K562 (cell line): ENCODE results near the gene ELMO3. TPM values are rescaled to one million over a fixed set of nuclear protein-coding genes. Genes with fewer than 3 reads are reported as not detected.

ENCODE experiments used
- BACH1 ChIP-seq: fragments of 200-800 bp; sonication (Bioruptor generic); IDR thresholded peaks from 2 replicates; pipeline ENCODE4 v1.6.1; 2016; ENCODE audit warnings: missing genetic modification characterization, missing compliant biosample characterization
- HNRNPUL1 ChIP-seq: fragments of 200-400 bp; formaldehyde crosslinking; IDR thresholded peaks from 2 replicates; pipeline ENCODE4 v1.6.1; 2017; ENCODE audit warnings: low read length
- LEF1 ChIP-seq: fragments of 450-650 bp; IDR thresholded peaks from 2 replicates; pipeline ENCODE4 v1.6.1; 2016; ENCODE audit warnings: mild to moderate bottlenecking
- MYBL2 ChIP-seq, 2 experiments: fragments of 450-650 bp in 1 of 2; sonication (generic) in 1 of 2; formaldehyde crosslinking in 1 of 2; IDR thresholded peaks; 2 replicates each; pipeline versions ENCODE4 v1.6.1 to v1.8.1; 2017 to 2022; ENCODE audit warnings: borderline replicate concordance in 1 of 2, inconsistent platforms in 1 of 2, low read depth in 1 of 2, mild to moderate bottlenecking in 1 of 2, missing genetic modification reagents in 1 of 2, moderate library complexity in 1 of 2
- MYNN ChIP-seq, 2 experiments: sonication (generic); formaldehyde crosslinking in 1 of 2; IDR thresholded peaks; 2 replicates each; pipeline versions ENCODE4 v1.5.0 to v1.6.1; 2016 to 2020; ENCODE audit warnings: antibody characterized with exemption in 1 of 2, missing genetic modification reagents in 1 of 2
- PPARD ChIP-seq: fragments of 250-450 bp; sonication (Bioruptor Pico); IDR thresholded peaks from 2 replicates; pipeline ENCODE4 v1.8.0; 2022; ENCODE audit warnings: inconsistent platforms, mild to moderate bottlenecking, moderate library complexity
- SETDB1 ChIP-seq: IDR thresholded peaks from one replicate; pipeline ENCODE4 v1.6.1; 2012; ENCODE audit warnings: low read length, control low read depth, inconsistent platforms
- SIN3B ChIP-seq: fragments of 450-650 bp; IDR thresholded peaks from 2 replicates; pipeline ENCODE4 v1.6.1; 2017; ENCODE audit warnings: low read depth, mild to moderate bottlenecking, moderate library complexity
- SMARCB1 ChIP-seq: IDR thresholded peaks from 2 replicates; pipeline ENCODE4 v1.6.1; 2011; ENCODE audit warnings: improper control_type of control experiment, low read depth; ENCODE audit not compliant: insufficient read length
- SREBF1 ChIP-seq: fragments of 150-350 bp; IDR thresholded peaks from 2 replicates; pipeline ENCODE4 v1.6.1; 2014; ENCODE audit warnings: antibody characterized with exemption, low read depth, low read length, borderline replicate concordance
- STAG1 ChIP-seq: sonication (generic); formaldehyde crosslinking; IDR thresholded peaks from 2 replicates; pipeline ENCODE4 v1.5.0; 2020; ENCODE audit warnings: missing genetic modification reagents, borderline replicate concordance
- THAP12 ChIP-seq: fragments of 250-450 bp; sonication (Bioruptor Pico); IDR thresholded peaks from 2 replicates; pipeline ENCODE4 v1.9.0; 2021; ENCODE audit warnings: mild to moderate bottlenecking, inconsistent platforms
- XRCC5 ChIP-seq: fragments of 200-400 bp; formaldehyde crosslinking; IDR thresholded peaks from 2 replicates; pipeline ENCODE4 v1.6.1; 2017; ENCODE audit warnings: low read depth, mild to moderate bottlenecking, low read length
- ZC3H8 ChIP-seq: fragments of 450-650 bp; IDR thresholded peaks from 2 replicates; pipeline ENCODE4 v1.6.1; 2017
- ZNF165 ChIP-seq: fragments of 250-450 bp; sonication (Bioruptor Pico); IDR thresholded peaks from 2 replicates; pipeline ENCODE4 v1.4.0; 2020; ENCODE audit warnings: borderline replicate concordance
- ZNF398 ChIP-seq: fragments of 250-450 bp; sonication (Bioruptor Pico); IDR thresholded peaks from 2 replicates; pipeline ENCODE4 v1.8.0; 2021; ENCODE audit warnings: moderate library complexity, mild to moderate bottlenecking, inconsistent platforms
- polyA plus RNA-seq, 8 experiments: library from polyadenylated mRNA; depleted of rRNA in 4 of 8; stranded (reverse) in 5 of 8; unstranded in 3 of 8; fragments of >200 nt; fragmentation: Nextera tagmentation in 2 of 8; fragmentation: Illumina TruSeq in 1 of 8; extraction: Ambion mirVana in 2 of 8; extraction: Trizol in 1 of 8; gene quantifications; 2 replicates each; pipeline versions ENCODE4 v1.2.1 to v1.2.3, GENCODE V29; 2011 to 2014; ENCODE audit warnings: inconsistent platforms in 1 of 8, missing spikeins in 1 of 8
- total RNA-seq, 7 experiments: library from RNA; depleted of rRNA in 6 of 7; stranded (reverse); fragments of >200 nt in 6 of 7; fragmentation: Illumina TruSeq in 2 of 7; extraction: Trizol in 2 of 7; gene quantifications; 2 replicates each; pipeline versions ENCODE4 v1.2.1 to v1.2.3, GENCODE V29; 2011 to 2021; ENCODE audit warnings: low replicate concordance in 1 of 7
- TF ChIP-seq, protein P1 (sequence below): fragments of 450-650 bp; IDR thresholded peaks from 2 replicates; pipeline ENCODE4 v1.6.1; 2016
- TF ChIP-seq, protein P2 (sequence below), 3 experiments: fragments of 200-800 bp in 1 of 3; fragments of 250-450 bp in 1 of 3; fragments of 450-650 bp in 1 of 3; sonication (Bioruptor Pico) in 1 of 3; sonication (Bioruptor generic) in 1 of 3; formaldehyde crosslinking in 1 of 3; IDR thresholded peaks; 2 replicates each; pipeline versions ENCODE4 v1.6.1 to v1.8.0; 2016 to 2022; ENCODE audit warnings: mild to moderate bottlenecking in 2 of 3, missing genetic modification characterization in 2 of 3, missing compliant biosample characterization in 1 of 3, moderate library complexity in 1 of 3

ELMO3 gene
- total and polyA plus RNA-seq, 9 of the 15 experiments (the other 6 are each of a cell fraction or from before 2014, with no cell fraction given): 0.04 to 5.1 (median 1.5) TPM

DNA sequence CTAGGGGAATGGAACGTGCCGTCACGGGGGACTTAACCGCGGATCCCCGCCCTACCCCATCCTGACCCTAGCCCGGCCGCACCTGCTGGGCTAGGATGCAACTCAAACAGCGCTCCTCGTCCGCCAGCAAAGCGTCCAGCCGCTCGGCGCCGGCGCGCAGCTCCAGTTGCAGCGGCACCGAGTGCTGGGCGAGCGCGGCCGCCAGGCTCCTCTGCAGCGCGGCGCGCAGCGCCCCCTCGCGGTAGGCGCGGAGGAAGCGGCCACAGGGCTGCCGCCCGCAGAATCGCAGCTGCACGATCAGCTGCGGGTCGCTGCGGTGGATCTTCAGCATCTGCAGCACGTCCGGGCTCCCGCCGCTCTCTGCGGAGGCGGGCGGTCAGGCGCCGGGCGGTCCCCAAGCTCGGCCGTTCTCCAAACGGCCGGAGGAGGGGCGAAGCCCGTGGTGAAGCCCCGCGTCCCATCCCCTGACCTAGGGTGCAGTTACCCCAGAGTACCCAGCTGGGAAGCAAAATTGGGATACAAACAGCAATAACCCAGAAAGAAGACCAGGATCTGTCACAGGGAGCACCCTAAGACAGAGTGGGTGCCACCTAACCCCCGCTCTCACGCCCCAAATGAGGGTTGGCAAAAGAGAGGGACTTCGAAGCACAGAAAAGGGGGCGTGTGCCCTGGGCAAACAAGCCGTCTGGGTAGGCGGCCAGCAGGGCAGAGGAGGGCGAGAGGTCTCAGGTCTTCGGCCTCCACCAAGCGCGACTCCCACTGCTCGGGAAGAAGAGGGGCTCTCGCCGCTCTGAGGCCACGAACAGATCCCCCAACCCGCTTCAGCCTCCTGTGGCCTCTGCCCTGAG, 43.4 kb upstream of the ELMO3 start (continued):
- TF ChIP-seq THAP12 (no peak), MYNN (IDR thresholded peaks at IDR 0.05) (no peak), MYNN (CRISPR knock-in tag; IDR thresholded peaks at IDR 0.05) (no peak), ZNF165 (CRISPR knock-in tag) (no peak), ZNF398 (CRISPR knock-in tag) (no peak), STAG1 (CRISPR knock-in tag) (peak; percentile 86), SIN3B (no peak), XRCC5 (peak; percentile 84; the same call in 1 of the 2 replicates), HNRNPUL1 (no peak), MYBL2 (IDR thresholded peaks at IDR 0.05; ENCODE audit: low read depth) (no peak), MYBL2 (CRISPR knock-in tag; IDR thresholded peaks at IDR 0.05; ENCODE audit: borderline replicate concordance) (no peak), PPARD (CRISPR knock-in tag) (no peak), BACH1 (no peak), LEF1 (no peak), SMARCB1 (no peak), ZC3H8 (no peak), SETDB1 (no peak), SREBF1 (no peak)
- TF ChIP-seq, protein P1, sequence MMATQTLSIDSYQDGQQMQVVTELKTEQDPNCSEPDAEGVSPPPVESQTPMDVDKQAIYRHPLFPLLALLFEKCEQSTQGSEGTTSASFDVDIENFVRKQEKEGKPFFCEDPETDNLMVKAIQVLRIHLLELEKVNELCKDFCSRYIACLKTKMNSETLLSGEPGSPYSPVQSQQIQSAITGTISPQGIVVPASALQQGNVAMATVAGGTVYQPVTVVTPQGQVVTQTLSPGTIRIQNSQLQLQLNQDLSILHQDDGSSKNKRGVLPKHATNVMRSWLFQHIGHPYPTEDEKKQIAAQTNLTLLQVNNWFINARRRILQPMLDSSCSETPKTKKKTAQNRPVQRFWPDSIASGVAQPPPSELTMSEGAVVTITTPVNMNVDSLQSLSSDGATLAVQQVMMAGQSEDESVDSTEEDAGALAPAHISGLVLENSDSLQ: no peak
- TF ChIP-seq, protein P2, sequence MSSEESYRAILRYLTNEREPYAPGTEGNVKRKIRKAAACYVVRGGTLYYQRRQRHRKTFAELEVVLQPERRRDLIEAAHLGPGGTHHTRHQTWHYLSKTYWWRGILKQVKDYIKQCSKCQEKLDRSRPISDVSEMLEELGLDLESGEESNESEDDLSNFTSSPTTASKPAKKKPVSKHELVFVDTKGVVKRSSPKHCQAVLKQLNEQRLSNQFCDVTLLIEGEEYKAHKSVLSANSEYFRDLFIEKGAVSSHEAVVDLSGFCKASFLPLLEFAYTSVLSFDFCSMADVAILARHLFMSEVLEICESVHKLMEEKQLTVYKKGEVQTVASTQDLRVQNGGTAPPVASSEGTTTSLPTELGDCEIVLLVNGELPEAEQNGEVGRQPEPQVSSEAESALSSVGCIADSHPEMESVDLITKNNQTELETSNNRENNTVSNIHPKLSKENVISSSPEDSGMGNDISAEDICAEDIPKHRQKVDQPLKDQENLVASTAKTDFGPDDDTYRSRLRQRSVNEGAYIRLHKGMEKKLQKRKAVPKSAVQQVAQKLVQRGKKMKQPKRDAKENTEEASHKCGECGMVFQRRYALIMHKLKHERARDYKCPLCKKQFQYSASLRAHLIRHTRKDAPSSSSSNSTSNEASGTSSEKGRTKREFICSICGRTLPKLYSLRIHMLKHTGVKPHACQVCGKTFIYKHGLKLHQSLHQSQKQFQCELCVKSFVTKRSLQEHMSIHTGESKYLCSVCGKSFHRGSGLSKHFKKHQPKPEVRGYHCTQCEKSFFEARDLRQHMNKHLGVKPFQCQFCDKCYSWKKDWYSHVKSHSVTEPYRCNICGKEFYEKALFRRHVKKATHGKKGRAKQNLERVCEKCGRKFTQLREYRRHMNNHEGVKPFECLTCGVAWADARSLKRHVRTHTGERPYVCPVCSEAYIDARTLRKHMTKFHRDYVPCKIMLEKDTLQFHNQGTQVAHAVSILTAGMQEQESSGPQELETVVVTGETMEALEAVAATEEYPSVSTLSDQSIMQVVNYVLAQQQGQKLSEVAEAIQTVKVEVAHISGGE (CRISPR knock-in tag; IDR thresholded peaks at IDR 0.05): no peak
